ENCODE measurements around the gene ELOVL4. TPM values are rescaled to one million over a fixed set of nuclear protein-coding genes. Genes with fewer than 3 reads are reported as not detected.

The ELOVL4 gene
- total and polyA plus RNA-seq, 9 donors = 1.8 to 4.2 (median 2.3) TPM

GRCh38 chr6:79967178-79967577, 19.8 kb upstream of the ELOVL4 start:
- H3K9me3 ChIP-seq (replicated peaks; ENCODE audit: control insufficient read depth, low read depth, low read length) = no peaks in the 10 kb centered on the region
- no peaks in the 10 kb centered on the region for H3K4me1 ChIP-seq (ENCODE audit: control insufficient read depth, insufficient read depth, low read length)
- DNase-seq = no peak
- H3K4me3 ChIP-seq (ENCODE audit: low read length) = no peak overlapping the region
- H3K27ac ChIP-seq (ENCODE audit: low read length) = no peak overlapping the region
- H3K36me3 ChIP-seq (ENCODE audit: control insufficient read depth, insufficient read depth, low read length) = no peaks in the 10 kb centered on the region
- H3K27me3 ChIP-seq (ENCODE audit: control insufficient read depth, insufficient read depth, low read length) = no peaks in the 10 kb centered on the region

- no peak for DNase-seq
- no CpG with 5 or more reads among the region's 3 CpGs for WGBS (ENCODE audit: insufficient coverage)
- H3K36me3 ChIP-seq (ENCODE audit: control insufficient read depth, insufficient read depth, low read length) = no peaks in the 10 kb centered on the region
- H3K27ac ChIP-seq (ENCODE audit: low read length) = no peak overlapping the region
- no peak overlapping the region for H3K4me3 ChIP-seq (ENCODE audit: low read length)
- H3K27me3 ChIP-seq (ENCODE audit: control insufficient read depth, insufficient read depth, low read length) = no peaks in the 10 kb centered on the region
- H3K9me3 ChIP-seq (replicated peaks; ENCODE audit: control insufficient read depth, low read depth, low read length) = no peaks in the 10 kb centered on the region
- no peaks in the 10 kb centered on the region for H3K4me1 ChIP-seq (ENCODE audit: control insufficient read depth, insufficient read depth, low read length)
These were observed 17.3 kb upstream of the ELOVL4 start for GRCh38 chr6:79964607-79965081.

DNA sequence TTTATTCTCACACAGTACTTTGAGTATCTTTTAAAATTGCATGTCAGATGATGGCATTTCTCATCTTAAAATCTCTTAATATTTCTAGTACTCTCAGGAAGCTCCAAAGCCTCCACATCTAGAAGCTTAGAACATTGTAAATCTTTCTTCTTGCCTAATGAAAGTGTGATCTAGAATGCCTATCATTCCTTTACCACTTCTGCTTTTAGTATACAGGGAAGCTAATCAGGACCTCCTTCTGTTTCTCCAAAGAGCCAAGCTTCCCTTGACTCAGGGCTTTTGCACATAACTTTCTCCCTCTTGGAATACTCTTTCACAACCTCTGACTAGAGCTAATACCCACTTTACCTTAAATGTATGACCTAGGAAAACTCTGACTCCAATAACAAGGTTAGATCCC, 7.5 kb upstream of the ELOVL4 start:
- Histone ChIP-seq H3K27ac (ENCODE audit: low read length) (no peak overlapping the region), H3K27me3 (ENCODE audit: control insufficient read depth, insufficient read depth, low read length) (peaks cover 4% of the 10 kb centered on the region), H3K4me3 (ENCODE audit: low read length) (no peak overlapping the region), H3K4me1 (ENCODE audit: control insufficient read depth, insufficient read depth, low read length) (no peaks in the 10 kb centered on the region), H3K9me3 (replicated peaks; ENCODE audit: control insufficient read depth, low read depth, low read length) (no peaks in the 10 kb centered on the region), H3K36me3 (ENCODE audit: control insufficient read depth, insufficient read depth, low read length) (no peaks in the 10 kb centered on the region)
- no peak for DNase-seq

DNA sequence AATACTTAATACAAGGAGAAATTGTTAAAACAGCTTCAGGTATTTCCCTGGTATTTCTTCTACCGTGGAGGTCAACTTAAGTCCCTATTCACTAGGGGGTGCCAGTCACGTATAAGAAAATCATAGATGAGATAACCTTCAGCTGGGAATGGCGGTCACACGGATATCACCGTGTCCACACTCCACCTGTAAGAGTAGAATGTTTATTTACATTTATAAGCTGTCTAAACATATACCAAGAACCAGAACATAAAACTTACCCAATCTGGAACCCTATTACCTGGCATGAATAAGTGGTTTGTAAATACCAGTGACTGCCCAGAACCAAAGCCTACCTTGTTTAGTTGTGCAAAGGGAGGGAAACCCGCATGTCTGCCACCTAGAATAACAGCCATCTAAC, 1.9 kb upstream of the ELOVL4 start:
- peak; percentile 26 for DNase-seq
- no peak overlapping the region for H3K27ac ChIP-seq (ENCODE audit: low read length)
- H3K9me3 ChIP-seq (replicated peaks; ENCODE audit: control insufficient read depth, low read depth, low read length) = no peaks in the 10 kb centered on the region
- no peaks in the 10 kb centered on the region for H3K36me3 ChIP-seq (ENCODE audit: control insufficient read depth, insufficient read depth, low read length)
- WGBS (ENCODE audit: insufficient coverage) = no CpG with 5 or more reads among the region's 6 CpGs
- no peak overlapping the region for H3K4me3 ChIP-seq (ENCODE audit: low read length)
- H3K27me3 ChIP-seq (ENCODE audit: control insufficient read depth, insufficient read depth, low read length) = peaks cover 32% of the 10 kb centered on the region
- peaks cover 5% of the 10 kb centered on the region for H3K4me1 ChIP-seq (ENCODE audit: control insufficient read depth, insufficient read depth, low read length)

GRCh38 chr6:79946272-79947190, 822 bp downstream of the ELOVL4 start:
- Histone ChIP-seq H3K4me3 (ENCODE audit: low read length) (peak overlapping the region; percentile 57), H3K36me3 (ENCODE audit: control insufficient read depth, insufficient read depth, low read length) (no peaks in the 10 kb centered on the region), H3K4me1 (ENCODE audit: control insufficient read depth, insufficient read depth, low read length) (peaks cover 5% of the 10 kb centered on the region), H3K27me3 (ENCODE audit: control insufficient read depth, insufficient read depth, low read length) (peaks cover 32% of the 10 kb centered on the region), H3K9me3 (replicated peaks; ENCODE audit: control insufficient read depth, low read depth, low read length) (no peaks in the 10 kb centered on the region), H3K27ac (ENCODE audit: low read length) (no peak overlapping the region)
- peak; percentile 59 for DNase-seq
- WGBS (ENCODE audit: insufficient coverage) = 0% methylated on average over 29 of the region's 38 CpGs

DNA sequence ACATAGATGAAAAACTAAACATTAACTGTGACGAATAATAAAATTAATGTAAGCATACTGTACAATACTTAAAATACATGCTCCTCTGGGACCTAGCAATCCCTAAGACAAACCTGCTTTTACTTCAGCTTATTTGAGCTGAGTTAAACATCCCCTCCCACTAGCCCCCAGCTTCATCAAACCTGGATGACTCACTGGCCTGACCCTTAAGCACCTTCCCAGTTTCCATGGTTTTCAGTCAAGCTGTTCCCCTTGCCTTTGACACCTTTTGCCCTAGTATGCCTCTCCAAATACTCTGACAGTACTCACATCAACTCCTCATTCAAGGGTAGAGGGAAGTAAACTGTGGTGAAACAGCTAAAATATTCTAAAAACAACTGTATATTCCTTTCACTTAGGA, 4.2 kb downstream of the ELOVL4 start:
- peaks cover 23% of the 10 kb centered on the region for H3K27me3 ChIP-seq (ENCODE audit: control insufficient read depth, insufficient read depth, low read length)
- H3K9me3 ChIP-seq (replicated peaks; ENCODE audit: control insufficient read depth, low read depth, low read length) = no peaks in the 10 kb centered on the region
- no peaks in the 10 kb centered on the region for H3K36me3 ChIP-seq (ENCODE audit: control insufficient read depth, insufficient read depth, low read length)
- no peak overlapping the region for H3K4me3 ChIP-seq (ENCODE audit: low read length)
- H3K27ac ChIP-seq (ENCODE audit: low read length) = no peak overlapping the region
- peaks cover 5% of the 10 kb centered on the region for H3K4me1 ChIP-seq (ENCODE audit: control insufficient read depth, insufficient read depth, low read length)
- no peak for DNase-seq
- no CpG with 5 or more reads among the region's 1 CpG for WGBS (ENCODE audit: insufficient coverage)

GRCh38 chr6:79941489-79942151, 5.7 kb downstream of the ELOVL4 start:
- no peak for DNase-seq
- Histone ChIP-seq H3K4me3 (ENCODE audit: low read length) (no peak overlapping the region), H3K27me3 (ENCODE audit: control insufficient read depth, insufficient read depth, low read length) (peaks cover 11% of the 10 kb centered on the region), H3K4me1 (ENCODE audit: control insufficient read depth, insufficient read depth, low read length) (no peaks in the 10 kb centered on the region), H3K36me3 (ENCODE audit: control insufficient read depth, insufficient read depth, low read length) (no peaks in the 10 kb centered on the region), H3K27ac (ENCODE audit: low read length) (no peak overlapping the region), H3K9me3 (replicated peaks; ENCODE audit: control insufficient read depth, low read depth, low read length) (no peaks in the 10 kb centered on the region)
- WGBS (ENCODE audit: insufficient coverage) = 42% methylated on average over 3 of the region's 5 CpGs

DNA sequence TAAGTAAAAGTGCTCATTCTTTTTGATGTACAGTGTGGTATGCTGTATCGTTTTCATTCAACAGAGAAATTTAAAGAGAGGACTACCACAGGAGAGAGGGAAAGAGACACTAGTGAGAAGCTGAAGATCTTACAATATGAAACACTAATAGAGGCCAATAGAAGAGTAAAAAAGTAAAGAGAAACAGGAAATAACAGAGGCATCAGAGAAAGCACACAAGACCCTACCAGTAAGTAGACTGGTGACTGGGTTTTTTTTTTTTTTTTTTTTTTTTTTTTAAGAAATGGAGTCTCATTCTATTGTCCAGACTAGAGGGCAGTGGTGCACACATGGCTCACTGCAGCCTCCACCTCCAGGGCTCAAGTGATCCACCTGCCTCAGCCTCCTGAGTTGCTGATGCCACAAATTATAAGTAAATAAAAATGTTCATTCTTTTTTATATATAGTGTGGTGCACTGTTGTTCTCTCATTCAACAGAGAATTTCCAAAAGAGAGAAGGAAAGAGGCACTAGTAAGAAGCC, 18.8 kb downstream of the ELOVL4 start:
- H3K9me3 ChIP-seq (replicated peaks; ENCODE audit: control insufficient read depth, low read depth, low read length) = no peaks in the 10 kb centered on the region
- H3K4me3 ChIP-seq (ENCODE audit: low read length) = no peak overlapping the region
- no peak overlapping the region for H3K27ac ChIP-seq (ENCODE audit: low read length)
- H3K27me3 ChIP-seq (ENCODE audit: control insufficient read depth, insufficient read depth, low read length) = no peaks in the 10 kb centered on the region
- DNase-seq = no peak
- no CpG with 5 or more reads among the region's 1 CpG for WGBS (ENCODE audit: insufficient coverage)
- H3K36me3 ChIP-seq (ENCODE audit: control insufficient read depth, insufficient read depth, low read length) = no peaks in the 10 kb centered on the region
- H3K4me1 ChIP-seq (ENCODE audit: control insufficient read depth, insufficient read depth, low read length) = no peaks in the 10 kb centered on the region

GRCh38 chr6:79927758-79928157, 19.6 kb downstream of the ELOVL4 start:
- Histone ChIP-seq H3K27me3 (ENCODE audit: control insufficient read depth, insufficient read depth, low read length) (no peaks in the 10 kb centered on the region), H3K27ac (ENCODE audit: low read length) (no peak overlapping the region), H3K36me3 (ENCODE audit: control insufficient read depth, insufficient read depth, low read length) (no peaks in the 10 kb centered on the region), H3K9me3 (replicated peaks; ENCODE audit: control insufficient read depth, low read depth, low read length) (no peaks in the 10 kb centered on the region), H3K4me3 (ENCODE audit: low read length) (no peak overlapping the region), H3K4me1 (ENCODE audit: control insufficient read depth, insufficient read depth, low read length) (no peaks in the 10 kb centered on the region)
- no peak for DNase-seq
- no CpG with 5 or more reads among the region's 3 CpGs for WGBS (ENCODE audit: insufficient coverage)

- Histone ChIP-seq H3K27me3 (ENCODE audit: control insufficient read depth, insufficient read depth, low read length) (no peaks in the 10 kb centered on the region), H3K36me3 (ENCODE audit: control insufficient read depth, insufficient read depth, low read length) (no peaks in the 10 kb centered on the region), H3K4me3 (ENCODE audit: low read length) (no peak overlapping the region), H3K27ac (ENCODE audit: low read length) (no peak overlapping the region), H3K4me1 (ENCODE audit: control insufficient read depth, insufficient read depth, low read length) (no peaks in the 10 kb centered on the region), H3K9me3 (replicated peaks; ENCODE audit: control insufficient read depth, low read depth, low read length) (no peaks in the 10 kb centered on the region)
- no peak for DNase-seq
- no CpG with 5 or more reads among the region's 2 CpGs for WGBS (ENCODE audit: insufficient coverage)
These were observed 24.1 kb downstream of the ELOVL4 start for GRCh38 chr6:79923270-79923669.
